SK-N-SH (cell line): ENCODE measurements around the gene C1orf232.

Experiments used
- EP300 ChIP-seq, 2 experiments: IDR thresholded peaks; 2 replicates each; pipeline versions ENCODE4 v1.4.0 to v1.6.1; 2012; ENCODE audit warnings: borderline replicate concordance in 1 of 2, low read depth in 1 of 2, low read length in 1 of 2
- EZH2phosphoT487 ChIP-seq: fragments of 200-600 bp; sonication (generic); IDR thresholded peaks from 2 replicates; pipeline ENCODE4 v1.6.1; 2017; ENCODE audit warnings: low read depth, mixed run types, mild to moderate bottlenecking, antibody characterized with exemption, moderate library complexity, borderline replicate concordance
- JUND ChIP-seq: IDR thresholded peaks from 2 replicates; pipeline ENCODE4 v1.4.0; 2012
- MXI1 ChIP-seq: IDR thresholded peaks from 2 replicates; pipeline ENCODE4 v1.6.1; 2012; ENCODE audit warnings: mild to moderate bottlenecking, low read depth, low read length, improper control_type of control experiment
- POLR2AphosphoS5 ChIP-seq: IDR thresholded peaks from 2 replicates; pipeline ENCODE4 v1.6.1; 2012; ENCODE audit warnings: low read depth, low read length
- RAD21 ChIP-seq: IDR thresholded peaks from 2 replicates; pipeline ENCODE4 v1.6.1; 2012; ENCODE audit warnings: mild to moderate bottlenecking, low read length
- RCOR1 ChIP-seq: fragments of 150-350 bp; IDR thresholded peaks from 2 replicates; pipeline ENCODE4 v1.6.1; 2017; ENCODE audit warnings: antibody characterized with exemption, low read length
- TCF12 ChIP-seq: IDR thresholded peaks from 2 replicates; pipeline ENCODE4 v1.4.0; 2012
- TF ChIP-seq, protein P1 (sequence below): fragments of 200-600 bp; sonication (generic); IDR thresholded peaks from 2 replicates; pipeline ENCODE4 v1.6.1; 2017; ENCODE audit warnings: antibody characterized with exemption, mild to moderate bottlenecking, moderate library complexity
- TF ChIP-seq, protein P2 (sequence below): fragments of 150-350 bp; IDR thresholded peaks from 2 replicates; pipeline ENCODE4 v1.6.1; 2017; ENCODE audit warnings: antibody characterized with exemption, low read length, low read depth, borderline replicate concordance
- TF ChIP-seq, protein P3 (sequence below): IDR thresholded peaks from 2 replicates; pipeline ENCODE4 v1.4.0; 2012; ENCODE audit warnings: low read depth
- TF ChIP-seq, protein P4 (sequence below): IDR thresholded peaks from 2 replicates; pipeline ENCODE4 v1.6.1; 2012; ENCODE audit warnings: mild to moderate bottlenecking, low read depth, low read length, moderate library complexity

DNA sequence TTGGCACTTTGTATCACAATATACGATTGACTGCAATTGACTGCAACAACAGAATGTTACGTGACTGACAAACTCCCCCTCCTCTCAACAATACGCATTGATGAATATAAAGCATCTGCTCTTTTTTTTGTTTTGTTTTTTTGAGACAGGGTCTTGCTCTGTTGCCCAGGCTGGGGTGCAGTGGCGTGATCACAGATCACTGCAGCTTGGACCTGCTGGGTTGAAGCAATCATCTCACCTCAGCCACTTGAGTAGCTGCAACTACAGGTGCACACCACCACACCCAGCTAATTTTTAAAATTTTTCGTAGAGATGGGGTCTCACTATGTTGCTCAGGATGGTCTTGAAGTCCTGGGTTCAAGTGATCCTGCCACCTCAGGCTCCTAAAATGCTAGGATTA is 44.0 kb upstream of the C1orf232 start:
- TF ChIP-seq, protein P1, sequence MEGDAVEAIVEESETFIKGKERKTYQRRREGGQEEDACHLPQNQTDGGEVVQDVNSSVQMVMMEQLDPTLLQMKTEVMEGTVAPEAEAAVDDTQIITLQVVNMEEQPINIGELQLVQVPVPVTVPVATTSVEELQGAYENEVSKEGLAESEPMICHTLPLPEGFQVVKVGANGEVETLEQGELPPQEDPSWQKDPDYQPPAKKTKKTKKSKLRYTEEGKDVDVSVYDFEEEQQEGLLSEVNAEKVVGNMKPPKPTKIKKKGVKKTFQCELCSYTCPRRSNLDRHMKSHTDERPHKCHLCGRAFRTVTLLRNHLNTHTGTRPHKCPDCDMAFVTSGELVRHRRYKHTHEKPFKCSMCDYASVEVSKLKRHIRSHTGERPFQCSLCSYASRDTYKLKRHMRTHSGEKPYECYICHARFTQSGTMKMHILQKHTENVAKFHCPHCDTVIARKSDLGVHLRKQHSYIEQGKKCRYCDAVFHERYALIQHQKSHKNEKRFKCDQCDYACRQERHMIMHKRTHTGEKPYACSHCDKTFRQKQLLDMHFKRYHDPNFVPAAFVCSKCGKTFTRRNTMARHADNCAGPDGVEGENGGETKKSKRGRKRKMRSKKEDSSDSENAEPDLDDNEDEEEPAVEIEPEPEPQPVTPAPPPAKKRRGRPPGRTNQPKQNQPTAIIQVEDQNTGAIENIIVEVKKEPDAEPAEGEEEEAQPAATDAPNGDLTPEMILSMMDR, result no peak
- TF ChIP-seq RAD21 (no peak), JUND (no peak), MXI1 (no peak), TCF12 (no peak), EZH2phosphoT487 (no peak), RCOR1 (no peak), EP300 (IDR thresholded peaks at IDR 0.05; ENCODE audit: borderline replicate concordance in 1 of 2, low read depth in 1 of 2, low read length in 1 of 2) (no peak), POLR2AphosphoS5 (no peak)
- TF ChIP-seq, protein P2, sequence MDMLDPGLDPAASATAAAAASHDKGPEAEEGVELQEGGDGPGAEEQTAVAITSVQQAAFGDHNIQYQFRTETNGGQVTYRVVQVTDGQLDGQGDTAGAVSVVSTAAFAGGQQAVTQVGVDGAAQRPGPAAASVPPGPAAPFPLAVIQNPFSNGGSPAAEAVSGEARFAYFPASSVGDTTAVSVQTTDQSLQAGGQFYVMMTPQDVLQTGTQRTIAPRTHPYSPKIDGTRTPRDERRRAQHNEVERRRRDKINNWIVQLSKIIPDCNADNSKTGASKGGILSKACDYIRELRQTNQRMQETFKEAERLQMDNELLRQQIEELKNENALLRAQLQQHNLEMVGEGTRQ, result no peak
- TF ChIP-seq, protein P3, sequence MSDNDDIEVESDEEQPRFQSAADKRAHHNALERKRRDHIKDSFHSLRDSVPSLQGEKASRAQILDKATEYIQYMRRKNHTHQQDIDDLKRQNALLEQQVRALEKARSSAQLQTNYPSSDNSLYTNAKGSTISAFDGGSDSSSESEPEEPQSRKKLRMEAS, result no peak
- TF ChIP-seq, protein P4, sequence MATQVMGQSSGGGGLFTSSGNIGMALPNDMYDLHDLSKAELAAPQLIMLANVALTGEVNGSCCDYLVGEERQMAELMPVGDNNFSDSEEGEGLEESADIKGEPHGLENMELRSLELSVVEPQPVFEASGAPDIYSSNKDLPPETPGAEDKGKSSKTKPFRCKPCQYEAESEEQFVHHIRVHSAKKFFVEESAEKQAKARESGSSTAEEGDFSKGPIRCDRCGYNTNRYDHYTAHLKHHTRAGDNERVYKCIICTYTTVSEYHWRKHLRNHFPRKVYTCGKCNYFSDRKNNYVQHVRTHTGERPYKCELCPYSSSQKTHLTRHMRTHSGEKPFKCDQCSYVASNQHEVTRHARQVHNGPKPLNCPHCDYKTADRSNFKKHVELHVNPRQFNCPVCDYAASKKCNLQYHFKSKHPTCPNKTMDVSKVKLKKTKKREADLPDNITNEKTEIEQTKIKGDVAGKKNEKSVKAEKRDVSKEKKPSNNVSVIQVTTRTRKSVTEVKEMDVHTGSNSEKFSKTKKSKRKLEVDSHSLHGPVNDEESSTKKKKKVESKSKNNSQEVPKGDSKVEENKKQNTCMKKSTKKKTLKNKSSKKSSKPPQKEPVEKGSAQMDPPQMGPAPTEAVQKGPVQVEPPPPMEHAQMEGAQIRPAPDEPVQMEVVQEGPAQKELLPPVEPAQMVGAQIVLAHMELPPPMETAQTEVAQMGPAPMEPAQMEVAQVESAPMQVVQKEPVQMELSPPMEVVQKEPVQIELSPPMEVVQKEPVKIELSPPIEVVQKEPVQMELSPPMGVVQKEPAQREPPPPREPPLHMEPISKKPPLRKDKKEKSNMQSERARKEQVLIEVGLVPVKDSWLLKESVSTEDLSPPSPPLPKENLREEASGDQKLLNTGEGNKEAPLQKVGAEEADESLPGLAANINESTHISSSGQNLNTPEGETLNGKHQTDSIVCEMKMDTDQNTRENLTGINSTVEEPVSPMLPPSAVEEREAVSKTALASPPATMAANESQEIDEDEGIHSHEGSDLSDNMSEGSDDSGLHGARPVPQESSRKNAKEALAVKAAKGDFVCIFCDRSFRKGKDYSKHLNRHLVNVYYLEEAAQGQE, result no peak
